NCI-H526 (cell line): ENCODE results near the gene ATP5IF1.

ENCODE experiments used
- DNase-seq, 2 experiments: peaks; one replicate each; lab custom pipeline; 2025; lab: John Stamatoyannopoulos, UW

Gene ATP5IF1

DNA sequence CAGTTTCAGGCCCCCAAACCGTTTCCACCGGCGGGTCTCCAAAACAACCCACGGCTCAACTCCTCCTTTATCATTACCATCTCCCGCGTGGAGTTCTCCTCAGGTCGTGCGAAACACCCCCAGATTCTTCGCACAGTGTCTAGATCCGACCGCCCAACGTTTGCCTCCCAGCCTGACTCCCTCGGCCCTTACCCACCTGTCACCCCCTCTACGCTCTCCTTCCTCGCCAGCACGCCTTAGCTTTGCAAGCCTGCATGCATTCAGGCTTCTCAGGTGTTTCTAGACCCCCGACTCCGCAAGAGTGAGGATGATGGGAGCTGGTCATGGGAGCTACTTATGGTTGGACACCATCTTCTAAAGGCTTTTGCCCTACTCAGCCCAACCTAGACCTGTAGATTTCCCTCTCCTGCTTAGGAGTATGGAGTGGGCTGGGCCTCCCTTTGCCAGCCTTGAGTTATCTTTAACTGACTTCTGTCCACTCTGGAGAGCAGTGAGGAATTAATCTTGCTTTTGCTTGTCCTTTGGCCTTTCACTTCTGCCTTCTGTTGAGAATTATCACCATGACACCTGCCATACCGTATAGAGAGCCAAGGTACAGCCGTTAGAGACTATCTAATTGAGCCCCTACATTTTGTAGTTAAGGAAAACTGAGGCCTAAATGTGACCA is 865 bp downstream of the ATP5IF1 start:
- no peak for DNase-seq

DNA sequence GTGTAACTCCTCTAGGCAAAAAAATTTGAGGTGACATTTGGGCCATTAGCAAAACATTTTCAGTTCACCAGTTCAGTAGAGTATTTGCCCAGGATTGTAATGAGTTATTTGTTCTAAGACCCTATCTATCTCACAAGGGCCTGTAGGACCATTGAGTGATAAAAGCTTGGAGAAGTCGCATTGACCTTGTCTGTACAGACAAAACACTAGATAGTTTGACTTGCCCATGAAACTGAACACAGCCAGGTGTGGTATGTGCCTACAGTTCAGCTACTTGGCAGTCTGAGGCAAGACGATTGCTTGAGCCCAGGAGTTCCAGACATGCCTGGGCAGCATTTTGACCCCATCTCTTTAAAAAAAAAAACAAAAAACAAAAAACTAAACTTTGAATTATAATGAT is 3.1 kb downstream of the ATP5IF1 start:
- DNase-seq = no peak

DNA sequence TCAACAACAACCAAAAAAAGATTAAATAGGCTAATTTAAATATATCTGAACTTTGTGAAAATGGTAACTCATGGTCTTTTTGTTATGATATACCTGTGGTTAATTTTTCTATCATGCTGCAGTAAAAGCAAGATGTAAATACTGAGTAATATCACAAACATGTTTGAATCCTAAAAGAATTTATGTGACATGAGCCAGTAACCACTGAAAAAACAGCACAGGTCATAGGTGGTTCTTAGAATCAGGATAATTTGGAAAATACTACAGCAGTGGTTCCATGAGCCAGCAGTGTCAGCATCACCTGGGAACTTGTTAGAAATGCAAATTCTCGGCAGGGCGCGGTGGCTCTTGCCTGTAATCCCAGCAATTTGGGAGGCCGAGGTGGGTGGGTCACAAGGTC is 4.1 kb downstream of the ATP5IF1 start:
- no peak for DNase-seq

DNA sequence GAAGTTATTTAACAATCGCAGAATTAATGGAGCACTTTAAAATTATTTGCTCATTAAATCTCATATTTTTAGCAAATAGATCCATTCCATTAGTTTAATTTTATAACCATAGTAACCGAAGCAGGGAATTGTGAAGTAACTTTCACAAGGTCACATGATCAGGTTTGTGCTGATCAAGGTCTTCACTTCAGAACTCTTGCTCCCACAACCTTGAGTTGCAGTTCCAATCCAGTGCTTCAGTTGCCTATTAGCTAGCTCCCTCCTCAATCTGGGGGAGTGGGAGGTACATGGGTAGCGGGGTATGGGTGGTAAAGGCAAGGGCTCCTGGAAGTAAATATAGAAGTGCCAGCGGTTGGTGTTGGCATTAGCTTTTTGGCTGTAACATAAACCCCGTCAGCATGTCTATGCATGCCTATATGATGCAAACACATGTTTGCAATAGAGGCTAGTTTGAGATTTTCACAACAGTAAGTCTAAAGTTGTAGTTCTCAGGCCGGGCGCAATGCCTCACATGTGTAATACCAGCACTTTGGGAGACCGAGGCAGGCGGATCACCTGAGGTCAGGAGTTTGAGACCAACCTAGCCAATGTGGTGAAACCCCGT is 5.8 kb downstream of the ATP5IF1 start:
- no peak for DNase-seq

DNA sequence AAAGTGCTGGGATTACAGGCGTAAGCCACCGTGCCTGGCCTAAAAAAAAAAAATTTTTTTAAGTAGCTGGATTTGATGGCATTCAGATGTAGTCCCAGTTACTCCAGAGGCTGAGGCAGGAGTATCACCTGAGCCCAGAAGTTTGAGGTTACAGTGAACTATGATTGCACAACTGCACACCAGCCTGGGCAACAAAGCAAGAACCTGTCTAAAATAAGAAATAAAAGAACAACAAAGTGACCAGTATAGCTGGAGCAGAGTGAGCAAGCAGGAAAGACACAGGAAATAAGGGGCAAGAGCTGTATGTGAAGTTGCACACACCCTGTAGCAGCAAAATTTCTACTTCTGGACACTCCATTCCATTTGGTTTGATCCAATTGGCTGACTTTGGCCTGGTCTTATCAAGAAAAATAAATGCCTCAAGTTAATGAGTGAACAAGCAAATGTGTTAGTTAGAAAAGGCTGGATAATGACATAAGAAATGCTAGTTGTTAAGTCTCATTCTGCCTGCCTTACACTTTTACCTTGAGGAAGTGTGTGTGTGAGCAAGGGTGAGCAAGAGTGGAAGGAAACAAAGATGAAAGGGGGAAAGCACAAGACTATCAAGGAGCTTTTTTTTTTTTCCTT is 7.9 kb downstream of the ATP5IF1 start:
- no peak for DNase-seq

DNA sequence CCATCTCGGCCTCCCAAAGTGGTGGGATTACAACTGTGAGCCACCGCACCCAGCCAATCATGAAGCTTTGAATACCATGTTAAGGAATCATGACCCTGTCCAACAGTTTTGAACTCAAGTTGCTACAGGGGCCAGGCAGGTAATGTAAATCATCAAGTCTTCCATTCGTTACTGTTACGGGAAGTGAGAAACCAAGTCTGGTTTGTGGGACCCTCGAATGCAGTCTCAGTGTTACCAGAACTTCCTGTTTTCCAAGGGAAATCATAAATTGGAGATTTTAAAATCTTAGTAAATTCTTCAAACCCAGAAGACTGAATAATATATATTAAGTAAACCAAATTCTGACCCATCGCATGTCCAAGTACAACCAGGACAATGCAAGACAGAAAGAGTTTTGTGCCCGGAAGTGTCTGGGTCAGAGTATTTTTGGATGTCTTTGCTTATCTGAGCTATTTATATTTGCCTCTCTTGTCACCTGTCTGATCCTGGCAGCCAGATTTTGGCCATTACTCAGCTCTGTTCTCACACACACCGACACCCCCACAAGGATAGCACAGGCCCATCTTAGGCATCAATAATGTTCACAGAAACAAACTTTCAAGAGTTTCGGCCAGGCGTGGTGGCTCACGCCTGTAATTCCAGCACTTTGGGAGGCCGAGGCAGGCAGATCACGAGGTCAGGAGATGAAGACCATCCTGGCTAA is 8.8 kb downstream of the ATP5IF1 start:
- DNase-seq = no peak

DNA sequence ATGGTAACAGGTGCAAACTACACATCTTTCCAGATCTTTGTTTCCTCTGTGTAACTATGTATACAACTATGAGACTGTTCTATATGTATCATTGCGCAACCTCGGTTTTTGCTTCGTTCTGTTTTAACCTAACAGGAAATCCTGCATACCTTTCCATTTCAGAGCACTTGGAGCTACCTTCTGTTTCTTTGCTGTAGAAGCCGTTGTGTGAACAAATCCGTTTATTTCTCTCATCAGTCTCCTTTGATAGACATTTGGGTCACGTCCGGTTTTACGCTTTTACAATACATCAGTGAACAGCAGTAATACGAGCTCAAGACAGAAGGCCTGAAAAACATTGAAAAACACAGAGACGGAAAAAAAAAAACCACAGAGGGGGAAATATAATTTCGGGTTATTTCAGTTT is 10.5 kb downstream of the ATP5IF1 start:
- no peak for DNase-seq

DNA sequence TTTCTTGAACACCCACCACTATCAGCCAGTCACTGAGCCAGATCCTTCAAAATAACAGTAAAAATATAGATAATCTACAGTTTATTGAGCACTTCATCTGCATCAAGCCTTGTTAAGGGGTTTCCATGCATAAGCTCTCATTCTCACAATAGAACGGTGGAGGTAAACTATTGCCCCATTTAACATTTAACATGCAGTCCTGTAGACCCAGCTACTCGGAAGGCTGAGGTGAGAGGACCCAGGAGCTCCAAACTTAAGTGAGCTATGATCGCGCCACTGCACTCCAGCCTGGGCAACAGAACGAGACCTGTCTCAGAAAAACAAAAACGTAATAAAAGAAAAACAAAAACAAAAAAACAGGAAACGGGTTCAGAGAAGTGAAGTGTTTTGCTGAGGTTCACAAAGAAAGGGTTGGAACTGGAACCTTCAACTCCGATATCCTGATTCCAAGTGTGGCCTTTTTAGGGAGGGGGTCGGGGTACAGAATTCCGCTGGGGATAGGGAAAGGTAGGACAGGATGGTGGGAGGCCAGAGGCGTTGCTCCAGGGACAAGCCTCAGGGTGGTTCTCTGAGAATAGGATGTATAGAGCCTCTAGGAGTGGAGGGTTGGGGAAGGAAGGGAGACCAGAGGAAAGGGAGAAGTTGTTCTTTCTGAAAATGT is 11.8 kb downstream of the ATP5IF1 start:
- DNase-seq = no peak

DNA sequence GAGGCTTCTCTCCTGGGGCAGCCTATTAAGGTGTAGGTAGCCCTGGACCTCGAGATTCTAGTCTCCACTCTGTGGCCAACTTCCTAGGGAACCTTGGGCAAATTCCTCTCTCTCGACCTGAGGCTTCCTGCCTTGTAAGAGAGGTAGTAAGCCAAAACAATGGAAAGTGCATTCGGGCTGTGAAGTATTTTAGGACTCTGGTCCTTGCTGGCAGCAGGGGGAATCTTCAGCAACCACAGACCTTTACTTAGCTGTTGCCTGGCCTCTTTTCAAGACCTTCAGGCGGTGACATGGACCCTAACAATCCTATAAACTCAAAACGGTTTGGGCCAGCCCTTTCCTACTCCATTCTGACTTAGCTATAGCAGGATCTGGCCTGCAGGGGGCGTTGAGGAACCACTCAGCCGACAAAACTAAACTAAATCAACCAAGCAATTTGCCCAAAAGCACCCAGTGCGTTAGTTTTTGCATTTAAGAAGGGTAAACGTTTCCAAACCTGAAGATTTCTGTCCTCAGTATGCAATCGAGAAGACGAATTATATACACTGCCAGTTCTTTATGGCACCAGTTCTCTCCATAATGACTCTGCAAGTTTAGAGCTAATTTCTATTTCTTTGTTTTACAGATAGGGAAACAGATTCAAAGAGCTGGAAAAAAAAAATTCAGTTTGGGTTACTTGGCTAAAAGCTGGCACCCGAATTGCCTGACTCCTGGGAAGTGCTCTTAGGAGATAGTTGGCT is 12.5 kb downstream of the ATP5IF1 start:
- DNase-seq = peak; percentile 57 to 83

DNA sequence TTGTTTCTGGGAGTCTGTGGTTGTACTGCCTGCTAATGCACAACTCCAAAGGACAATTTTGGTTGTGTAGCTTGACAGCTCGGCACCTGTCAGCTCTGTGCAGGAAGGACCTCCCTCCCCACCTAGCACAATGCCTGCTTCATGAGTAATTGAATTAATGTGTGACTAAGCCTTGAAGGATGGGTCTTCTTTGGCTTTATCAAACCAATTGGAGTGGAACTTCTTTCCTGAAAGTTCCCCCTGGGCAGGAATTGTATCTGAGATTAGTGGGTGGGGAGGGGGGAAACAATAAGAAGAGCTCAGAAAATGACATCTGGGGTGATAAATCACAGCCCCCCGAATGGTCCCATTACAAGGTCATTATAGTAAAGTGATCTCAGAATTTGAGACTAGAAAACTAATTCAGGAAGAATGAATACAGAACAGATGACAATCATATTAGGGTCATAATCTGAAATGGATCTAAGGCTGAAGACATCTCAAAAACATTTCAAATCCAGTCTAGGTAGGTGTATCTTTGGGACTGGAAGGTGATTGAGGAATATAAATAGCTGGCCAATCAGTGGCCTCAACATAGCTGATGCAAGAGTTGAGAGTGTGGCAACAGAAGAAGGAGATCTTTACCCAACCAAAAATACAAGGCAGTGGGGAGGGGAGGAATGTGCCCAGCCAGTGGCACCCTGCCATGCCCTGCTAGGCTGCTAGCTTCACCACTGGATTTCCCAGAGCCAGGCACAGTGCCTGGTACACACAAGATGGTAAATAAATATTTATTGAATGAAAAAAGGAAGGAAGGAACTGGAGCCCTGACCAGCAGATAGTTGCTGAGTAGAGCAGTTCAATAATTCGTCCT is 13.3 kb downstream of the ATP5IF1 start:
- peak in 1 of 2 experiments; percentile 40 for DNase-seq

DNA sequence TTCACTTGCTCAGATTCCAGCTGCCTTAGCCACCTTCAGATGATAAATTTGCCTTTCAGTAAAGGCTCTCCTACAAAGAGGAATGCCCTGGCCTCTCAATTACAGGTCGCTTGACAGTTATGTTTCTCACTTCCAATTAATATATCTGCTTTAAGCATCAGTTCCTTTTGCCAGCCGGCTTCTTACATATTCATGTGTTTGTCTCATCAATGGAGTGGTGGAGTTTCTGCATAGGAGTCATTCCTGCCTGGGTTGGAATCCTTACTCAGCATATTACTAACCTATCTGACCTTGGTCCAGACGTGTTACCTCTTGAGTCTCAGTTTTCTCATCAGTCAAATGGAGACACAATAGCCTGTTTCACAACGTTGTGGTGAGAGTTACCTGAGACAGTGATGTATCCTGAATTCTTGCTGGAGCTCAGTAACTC is 14.0 kb downstream of the ATP5IF1 start:
- DNase-seq = no peak

DNA sequence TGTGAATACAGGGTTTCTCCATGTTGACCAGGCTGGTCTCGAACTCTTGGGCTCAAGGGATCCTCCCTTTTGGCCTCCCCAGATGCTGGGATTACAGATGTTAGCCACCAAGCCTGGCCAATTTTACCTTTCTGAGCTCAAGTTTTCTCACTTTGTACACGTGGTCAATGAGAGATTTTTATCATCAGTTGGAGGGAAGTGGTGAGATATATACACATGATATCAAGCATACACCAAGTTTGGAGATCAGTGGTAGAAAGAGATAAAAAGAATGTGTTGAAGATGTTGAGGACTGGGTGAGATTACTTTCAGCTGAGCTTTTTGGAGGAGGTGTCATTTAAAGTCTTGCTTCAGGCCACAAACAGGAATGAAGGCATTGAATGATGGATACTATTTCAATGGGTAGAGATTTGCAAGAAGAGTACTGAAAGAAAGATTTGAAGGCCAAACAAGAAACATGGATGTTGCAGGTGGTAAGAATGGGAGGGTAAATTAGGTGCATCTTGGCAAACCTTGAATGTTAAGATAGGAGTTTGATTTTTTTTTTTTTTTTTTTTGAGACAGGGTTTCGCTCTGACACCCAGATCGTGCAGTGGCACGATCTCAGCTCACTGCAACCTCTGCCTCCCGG is 20.4 kb downstream of the ATP5IF1 start:
- no peak for DNase-seq

DNA sequence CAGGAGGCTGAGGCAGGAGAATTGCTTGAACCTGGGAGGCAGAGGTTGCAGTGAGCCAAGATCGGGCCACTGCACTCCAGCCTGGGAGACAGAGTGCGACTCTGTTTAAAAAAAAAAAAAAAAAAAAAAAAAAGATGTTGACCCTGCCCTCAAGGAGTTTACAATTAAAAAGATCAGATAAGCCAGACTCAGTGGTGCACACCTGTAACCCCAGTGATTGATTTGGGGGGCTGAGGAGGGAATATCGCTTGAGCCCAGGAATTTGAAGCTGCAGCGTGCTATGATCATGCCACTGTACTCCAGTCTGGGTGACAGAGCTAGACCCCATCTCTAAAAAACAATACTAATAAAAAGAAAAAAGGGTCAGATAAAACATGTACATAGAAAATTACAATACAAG is 21.8 kb downstream of the ATP5IF1 start:
- DNase-seq = no peak

DNA sequence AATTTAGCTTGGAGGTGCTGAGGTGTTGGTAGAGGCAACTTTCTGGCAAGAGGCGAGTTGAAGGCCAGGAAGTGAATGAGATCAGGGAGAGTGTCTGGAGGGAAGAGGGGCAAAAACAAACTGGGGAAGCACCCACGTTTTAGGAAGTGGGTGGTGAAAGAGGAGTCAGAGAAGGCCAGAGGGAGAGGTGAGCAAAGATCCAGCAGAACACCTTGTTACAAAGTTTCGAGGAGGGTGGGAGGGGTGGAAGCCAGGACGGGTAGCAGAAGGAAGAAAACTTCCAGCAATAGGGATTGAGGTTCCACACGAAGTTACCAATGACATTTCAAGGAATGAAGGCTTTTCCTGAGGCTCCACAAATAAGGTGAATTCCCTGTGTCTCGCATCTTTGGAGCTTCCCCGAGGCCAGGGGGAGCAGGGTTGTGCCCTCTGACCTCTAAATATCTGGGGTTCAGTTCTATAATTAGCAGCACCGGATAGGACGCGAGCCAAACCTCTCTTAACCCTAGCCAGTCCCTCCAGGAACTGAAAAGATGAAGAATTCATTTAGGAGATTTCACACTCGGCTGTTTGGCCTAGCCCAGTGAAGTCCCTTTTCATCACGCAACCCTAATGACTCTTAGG is 22.8 kb downstream of the ATP5IF1 start:
- DNase-seq = no peak

DNA sequence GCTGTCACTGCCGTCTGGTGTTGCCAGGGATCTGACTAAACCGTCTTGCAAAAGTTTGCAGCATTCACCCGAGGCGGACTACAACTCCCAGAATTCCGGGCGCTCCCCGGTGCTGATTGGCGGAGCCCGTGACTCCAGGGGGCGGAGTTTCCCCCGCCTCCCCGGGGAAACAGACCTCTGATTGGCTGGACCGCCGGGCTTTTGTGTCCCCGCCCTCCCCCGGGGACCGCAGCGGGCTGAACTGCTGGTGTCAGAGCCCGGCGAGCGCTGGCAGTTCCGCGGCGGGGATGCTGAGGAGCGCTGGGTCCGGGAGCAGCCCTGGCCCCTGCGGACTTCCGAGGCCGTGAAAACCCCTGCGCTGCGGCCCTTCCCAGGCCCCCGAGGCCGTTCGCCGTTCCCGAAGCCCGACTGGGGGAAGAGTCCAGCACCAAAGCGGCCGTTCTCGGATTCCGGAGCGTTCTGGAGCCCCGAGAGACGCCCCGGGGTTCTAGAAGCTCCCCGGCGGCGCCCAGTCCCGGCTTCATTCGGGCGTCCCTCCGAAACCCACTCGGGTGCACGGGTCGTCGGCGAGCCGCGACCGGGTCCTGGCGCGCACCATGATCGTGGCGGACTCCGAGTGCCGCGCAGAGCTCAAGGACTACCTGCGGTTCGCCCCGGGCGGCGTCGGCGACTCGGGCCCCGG is 23.5 kb downstream of the ATP5IF1 start, which contains the start of gene SESN2:
Gene SESN2 (plus strand): TSS at position 267 of the 682 bp plus-strand sequence. CDS start 330 bp downstream, at position 597.
- DNase-seq = peak; percentile 86 to 99

DNA sequence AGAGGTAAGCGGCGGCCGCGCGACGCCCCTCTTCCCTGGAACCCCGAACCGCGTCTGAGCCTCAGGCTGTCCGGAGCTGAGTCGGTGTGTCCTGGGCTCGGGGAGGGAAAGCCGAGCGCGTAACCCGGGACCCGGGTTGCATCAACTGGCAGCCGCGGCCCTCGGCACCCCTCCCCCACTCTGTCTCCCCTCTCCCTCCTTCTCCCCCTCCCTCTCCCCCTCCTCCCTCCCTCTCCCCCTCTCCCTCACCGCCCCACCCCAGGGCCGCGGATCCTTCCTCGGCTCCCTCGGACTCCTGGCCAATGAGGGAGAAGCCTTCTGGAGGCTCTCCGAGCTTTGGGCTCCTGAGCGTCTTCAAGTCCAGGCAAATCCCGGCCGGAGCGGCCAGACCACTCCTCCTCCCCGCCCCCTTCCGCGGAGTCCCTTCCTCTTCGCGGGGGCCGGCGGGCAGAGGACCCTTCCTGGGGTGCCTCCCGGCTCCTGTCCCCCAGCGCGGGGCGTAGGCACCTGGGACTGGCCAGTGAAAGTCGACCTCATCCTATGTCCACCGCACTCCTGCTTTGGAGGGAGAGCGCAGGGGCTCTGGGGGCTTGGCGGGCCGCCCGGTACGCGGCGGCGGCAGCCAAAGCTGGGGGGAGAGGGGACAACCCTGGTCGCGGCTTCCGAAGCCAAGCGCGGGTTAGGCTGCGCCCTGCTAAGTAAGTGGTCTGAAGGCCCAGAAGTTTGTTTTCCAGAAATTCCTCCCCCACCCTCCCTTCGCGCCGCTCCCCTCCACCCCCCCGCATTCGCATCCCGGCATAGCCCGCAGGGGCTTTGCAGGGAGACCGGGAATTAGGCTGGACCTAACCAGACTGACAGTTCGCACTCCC is 24.2 kb downstream of the ATP5IF1 start:
- DNase-seq = peak in 1 of 2 experiments; percentile 63

DNA sequence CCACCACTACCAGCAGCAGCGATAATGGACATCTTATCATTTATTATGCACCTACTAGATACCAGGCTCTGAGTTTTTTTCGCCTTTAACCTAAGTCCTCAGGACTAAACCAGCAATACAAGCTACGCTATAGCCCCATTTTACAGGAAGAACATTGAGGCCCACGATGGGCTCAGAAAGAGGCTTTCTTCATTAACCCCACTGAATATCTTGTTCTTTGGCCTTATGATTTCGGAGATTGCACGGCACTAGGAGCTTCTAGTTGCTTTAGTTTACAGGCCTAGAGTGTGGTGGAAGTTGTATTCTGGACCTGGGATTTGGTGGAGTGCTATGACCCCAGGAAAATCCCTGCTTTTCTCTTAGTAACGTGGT is 24.9 kb downstream of the ATP5IF1 start:
- no peak for DNase-seq

DNA sequence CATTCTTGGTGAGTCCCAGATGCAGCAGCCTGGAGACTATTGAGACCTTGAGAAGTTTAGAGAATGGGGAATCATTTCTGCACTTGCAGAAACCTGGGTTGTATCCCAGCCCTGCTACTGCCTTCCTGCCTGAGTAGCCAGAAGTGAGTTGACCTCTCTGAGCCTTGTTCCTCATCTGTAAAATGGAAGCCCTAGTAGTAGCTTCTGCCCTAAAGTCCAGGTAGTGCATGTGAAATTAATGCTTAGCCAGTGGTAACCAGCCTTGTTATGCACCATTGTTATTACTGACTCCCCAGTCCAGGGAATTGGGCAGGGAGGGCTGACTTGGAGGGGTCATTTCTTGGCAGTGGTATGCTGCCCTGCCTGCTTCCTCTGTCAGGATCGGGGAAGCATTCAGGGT is 29.0 kb downstream of the ATP5IF1 start:
- no peak for DNase-seq
